ENCODE data around the gene SLC46A1.
A peak's percentile ranks its signal among the peaks of the same experiment; 100 is the strongest.

Gene SLC46A1

GRCh38 chr17:28357061-28357900 is 48.7 kb downstream of the SLC46A1 start, which contains the start of gene POLDIP2:
TSS of gene POLDIP2 (minus strand) at chr17:28357527. CDS start at chr17:28357448, 79 bp downstream.
- DNase-seq (ENCODE audit: low read depth in 2 of 2), result peak; percentile 88 to 92

GRCh38 chr17:28350271-28350670 is 55.7 kb downstream of the SLC46A1 start:
- no peak for DNase-seq (ENCODE audit: low read depth in 2 of 2)

DNA sequence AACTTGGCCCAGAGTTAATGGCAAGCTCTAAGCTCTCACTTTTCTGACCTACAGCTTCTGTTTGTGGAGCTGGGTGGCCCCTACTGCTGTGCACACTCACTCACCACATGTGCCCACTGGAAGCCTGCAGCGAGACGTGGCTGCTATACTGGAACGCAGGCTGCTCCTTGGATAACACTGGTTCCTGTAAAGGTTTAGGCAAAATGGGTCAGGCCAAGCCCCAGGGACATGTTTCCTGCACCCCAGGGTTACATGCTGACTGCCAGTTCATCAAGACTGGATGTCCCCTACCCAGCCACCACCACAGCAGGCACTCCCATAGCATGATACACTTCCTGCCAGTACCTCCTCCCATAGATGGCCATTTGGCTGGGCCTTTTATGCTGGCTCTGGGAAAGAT is 57.0 kb downstream of the SLC46A1 start:
- no peak for DNase-seq (ENCODE audit: low read depth in 2 of 2)

DNA sequence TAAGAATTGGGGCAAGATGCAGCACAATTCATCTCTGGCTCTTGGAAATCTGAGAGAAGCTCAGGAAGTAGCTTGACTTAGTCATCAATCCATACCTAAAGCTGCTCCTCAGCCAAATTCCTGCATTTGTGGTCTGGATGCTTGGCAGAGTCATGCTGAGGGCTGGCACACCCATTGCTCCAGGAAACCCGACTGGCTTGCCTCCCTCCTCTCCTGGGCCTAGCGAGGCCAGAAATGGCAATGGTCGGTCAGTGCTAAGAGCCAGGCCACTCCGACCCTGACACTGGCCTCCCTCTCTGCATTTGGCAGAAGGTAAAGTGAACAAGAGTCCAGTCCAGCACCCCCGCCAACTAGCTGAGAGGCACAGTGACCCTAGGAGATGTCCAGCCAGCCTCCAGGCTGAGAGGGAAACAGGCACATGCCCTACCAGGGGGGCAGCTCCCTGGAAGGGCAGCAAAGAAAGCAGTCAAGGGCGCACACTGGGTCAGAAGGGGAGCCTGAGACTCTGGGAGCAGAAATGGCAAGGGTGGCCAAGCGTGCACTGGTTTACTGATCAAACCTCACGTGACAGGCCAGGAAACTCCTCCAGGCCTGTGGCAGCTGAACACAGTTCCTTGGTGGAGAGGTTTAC is 58.6 kb downstream of the SLC46A1 start:
- no peak for DNase-seq (ENCODE audit: low read depth in 2 of 2)

GRCh38 chr17:28346746-28347246 is 59.2 kb downstream of the SLC46A1 start:
- DNase-seq (ENCODE audit: low read depth in 2 of 2), result no peak

DNA sequence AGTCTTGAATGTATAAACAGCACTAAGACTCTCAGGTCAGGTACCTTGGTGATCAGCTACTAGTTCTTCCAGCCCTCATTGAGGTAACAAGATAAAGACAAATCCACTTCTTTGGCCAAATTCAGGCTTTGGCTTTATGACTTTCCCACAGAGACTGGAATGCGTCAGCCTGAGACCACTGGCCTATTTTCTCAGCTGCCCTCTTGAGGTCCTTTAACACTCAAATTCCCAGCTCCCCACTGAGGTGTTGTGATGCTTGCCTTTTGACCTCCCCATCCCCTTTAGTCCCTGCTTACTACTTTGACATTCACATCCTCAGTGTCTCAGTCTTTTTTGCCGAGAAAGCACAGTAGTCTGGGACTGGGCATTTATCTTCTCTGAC is 59.8 kb downstream of the SLC46A1 start:
- no peak for DNase-seq (ENCODE audit: low read depth in 2 of 2)

DNA sequence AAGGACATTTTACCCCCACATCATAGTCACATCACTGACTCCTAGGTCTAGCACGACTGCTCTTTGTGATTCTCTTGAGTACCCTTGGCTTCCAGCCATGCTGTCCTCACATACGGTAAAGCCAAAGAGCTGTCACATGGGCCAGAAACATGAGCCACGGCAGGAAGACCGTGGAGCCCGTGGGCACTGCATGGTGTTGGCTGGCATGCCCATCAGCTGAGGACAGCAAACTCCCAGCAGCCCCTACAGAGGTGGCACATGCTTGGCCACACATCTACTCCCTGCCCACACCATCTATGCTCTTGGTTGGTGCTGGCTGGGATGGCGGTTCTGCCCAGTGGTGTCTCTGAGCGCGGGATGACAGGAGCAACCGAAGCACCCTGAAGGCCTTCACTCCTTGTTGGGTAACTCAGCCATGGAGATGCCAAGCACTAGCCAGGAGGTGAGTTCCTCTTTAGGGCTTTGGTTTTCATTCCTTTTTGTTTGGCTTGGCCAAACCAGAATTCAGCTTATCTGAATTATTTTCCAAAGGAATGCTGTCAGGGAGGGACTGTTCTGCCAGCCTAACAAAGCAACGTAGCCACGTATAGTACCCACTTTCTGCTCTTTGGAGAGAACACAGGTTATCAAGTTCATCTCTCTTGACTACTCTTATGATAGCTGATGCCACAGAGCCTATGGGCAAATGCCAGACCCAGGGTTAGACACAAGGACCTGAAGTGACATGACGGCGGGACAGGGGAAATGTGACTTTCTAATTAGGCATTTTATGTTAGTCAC is 60.4 kb downstream of the SLC46A1 start:
- no peak for DNase-seq (ENCODE audit: low read depth in 2 of 2)

Measured in stimulated activated CD8-positive, alpha-beta memory T cell treated with anti-CD3 and anti-CD28 coated beads, Interleukin-15, amount 100 ng/mL, for 4 hours (primary cell).